ENCODE measurements around the gene CYP4F22.

The CYP4F22 gene

DNA sequence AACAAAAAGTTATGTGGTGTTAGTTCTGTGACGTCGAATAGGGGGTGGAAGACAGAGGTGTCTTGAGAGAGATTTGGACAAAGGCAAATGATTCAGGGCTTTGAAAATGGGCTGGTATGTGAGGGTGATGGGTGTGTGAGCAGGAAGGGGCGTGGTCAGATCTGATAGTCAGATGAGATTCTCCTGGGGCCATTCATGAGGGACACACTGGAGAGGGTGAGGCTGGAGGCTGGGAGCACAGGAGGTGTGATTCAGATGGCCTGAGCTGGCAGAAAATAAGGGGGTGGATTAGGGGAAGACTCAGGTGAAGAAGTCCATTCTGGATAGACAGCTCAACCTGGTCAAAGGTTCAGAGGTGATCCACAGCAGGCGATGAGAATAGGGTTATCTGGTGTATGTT, 28.0 kb downstream of the CYP4F22 start:
- no peak for TF ChIP-seq FOXP2 (optimal IDR thresholded peaks at IDR 0.05; ENCODE audit: borderline replicate concordance, extremely low read depth, extremely low read length, insufficient read depth)
- TF ChIP-seq, protein P1, sequence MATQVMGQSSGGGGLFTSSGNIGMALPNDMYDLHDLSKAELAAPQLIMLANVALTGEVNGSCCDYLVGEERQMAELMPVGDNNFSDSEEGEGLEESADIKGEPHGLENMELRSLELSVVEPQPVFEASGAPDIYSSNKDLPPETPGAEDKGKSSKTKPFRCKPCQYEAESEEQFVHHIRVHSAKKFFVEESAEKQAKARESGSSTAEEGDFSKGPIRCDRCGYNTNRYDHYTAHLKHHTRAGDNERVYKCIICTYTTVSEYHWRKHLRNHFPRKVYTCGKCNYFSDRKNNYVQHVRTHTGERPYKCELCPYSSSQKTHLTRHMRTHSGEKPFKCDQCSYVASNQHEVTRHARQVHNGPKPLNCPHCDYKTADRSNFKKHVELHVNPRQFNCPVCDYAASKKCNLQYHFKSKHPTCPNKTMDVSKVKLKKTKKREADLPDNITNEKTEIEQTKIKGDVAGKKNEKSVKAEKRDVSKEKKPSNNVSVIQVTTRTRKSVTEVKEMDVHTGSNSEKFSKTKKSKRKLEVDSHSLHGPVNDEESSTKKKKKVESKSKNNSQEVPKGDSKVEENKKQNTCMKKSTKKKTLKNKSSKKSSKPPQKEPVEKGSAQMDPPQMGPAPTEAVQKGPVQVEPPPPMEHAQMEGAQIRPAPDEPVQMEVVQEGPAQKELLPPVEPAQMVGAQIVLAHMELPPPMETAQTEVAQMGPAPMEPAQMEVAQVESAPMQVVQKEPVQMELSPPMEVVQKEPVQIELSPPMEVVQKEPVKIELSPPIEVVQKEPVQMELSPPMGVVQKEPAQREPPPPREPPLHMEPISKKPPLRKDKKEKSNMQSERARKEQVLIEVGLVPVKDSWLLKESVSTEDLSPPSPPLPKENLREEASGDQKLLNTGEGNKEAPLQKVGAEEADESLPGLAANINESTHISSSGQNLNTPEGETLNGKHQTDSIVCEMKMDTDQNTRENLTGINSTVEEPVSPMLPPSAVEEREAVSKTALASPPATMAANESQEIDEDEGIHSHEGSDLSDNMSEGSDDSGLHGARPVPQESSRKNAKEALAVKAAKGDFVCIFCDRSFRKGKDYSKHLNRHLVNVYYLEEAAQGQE (IDR thresholded peaks at IDR 0.05; ENCODE audit: insufficient read depth in 1 of 2, low read depth in 2 of 2, low read length in 2 of 2): no peak
- no peak for TF ChIP-seq POLR2AphosphoS5 (IDR thresholded peaks at IDR 0.05; ENCODE audit: low read depth, low read length)
- no peak for TF ChIP-seq SIN3A (IDR thresholded peaks at IDR 0.05; ENCODE audit: borderline replicate concordance, insufficient read depth, low read length)
- no peak for TF ChIP-seq TAF1 (IDR thresholded peaks at IDR 0.05; ENCODE audit: borderline replicate concordance, insufficient read depth, low read length)

DNA sequence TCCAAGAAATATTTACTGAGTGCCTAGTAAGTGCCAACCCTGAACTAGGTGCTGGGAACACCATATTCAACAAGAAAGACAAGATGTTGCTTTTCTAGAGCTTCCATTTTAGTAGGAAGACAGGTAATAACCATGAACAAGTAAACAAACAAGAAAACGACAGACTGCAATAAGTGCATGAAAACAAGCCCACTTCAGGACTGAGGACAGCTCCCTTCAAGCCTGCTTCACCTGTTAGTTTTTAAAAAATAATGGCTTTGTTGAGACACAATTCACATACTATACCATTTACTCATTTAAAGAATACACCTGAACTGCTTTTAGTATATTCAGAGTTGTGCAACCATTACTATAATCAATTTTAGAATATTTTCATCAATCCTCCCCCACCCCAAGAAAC, 30.4 kb downstream of the CYP4F22 start:
- no peak for TF ChIP-seq SIN3A (IDR thresholded peaks at IDR 0.05; ENCODE audit: borderline replicate concordance, insufficient read depth, low read length)
- TF ChIP-seq, protein P1 (IDR thresholded peaks at IDR 0.05; ENCODE audit: insufficient read depth in 1 of 2, low read depth in 2 of 2, low read length in 2 of 2): peak; percentile 81 to 92

DNA sequence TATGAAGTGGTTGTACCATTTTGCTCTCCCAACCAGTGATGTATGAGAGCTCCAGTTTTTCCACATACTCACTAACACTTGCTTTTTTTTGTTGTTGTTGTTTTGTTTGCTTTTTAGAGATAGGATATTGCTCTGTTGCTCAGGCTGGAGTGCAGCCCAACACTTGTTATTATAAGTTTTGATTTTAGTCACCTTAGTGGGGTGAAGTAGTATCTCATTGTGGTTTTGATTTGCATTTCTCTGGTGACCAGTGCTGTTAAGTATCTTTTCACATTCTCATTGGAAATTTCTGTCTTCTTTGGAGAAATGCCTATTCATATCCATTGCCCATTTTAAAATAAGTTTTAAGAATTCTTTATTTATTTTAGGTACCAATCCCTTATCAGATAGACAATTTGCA, 31.3 kb downstream of the CYP4F22 start:
- no peak for TF ChIP-seq FOXP2 (optimal IDR thresholded peaks at IDR 0.05; ENCODE audit: borderline replicate concordance, extremely low read depth, extremely low read length, insufficient read depth)
- TF ChIP-seq POLR2AphosphoS5 (IDR thresholded peaks at IDR 0.05; ENCODE audit: low read depth, low read length): no peak
- TF ChIP-seq SIN3A (IDR thresholded peaks at IDR 0.05; ENCODE audit: borderline replicate concordance, insufficient read depth, low read length): no peak
- no peak for TF ChIP-seq TAF1 (IDR thresholded peaks at IDR 0.05; ENCODE audit: borderline replicate concordance, insufficient read depth, low read length)
- TF ChIP-seq, protein P1 (IDR thresholded peaks at IDR 0.05; ENCODE audit: insufficient read depth in 1 of 2, low read depth in 2 of 2, low read length in 2 of 2): no peak

DNA sequence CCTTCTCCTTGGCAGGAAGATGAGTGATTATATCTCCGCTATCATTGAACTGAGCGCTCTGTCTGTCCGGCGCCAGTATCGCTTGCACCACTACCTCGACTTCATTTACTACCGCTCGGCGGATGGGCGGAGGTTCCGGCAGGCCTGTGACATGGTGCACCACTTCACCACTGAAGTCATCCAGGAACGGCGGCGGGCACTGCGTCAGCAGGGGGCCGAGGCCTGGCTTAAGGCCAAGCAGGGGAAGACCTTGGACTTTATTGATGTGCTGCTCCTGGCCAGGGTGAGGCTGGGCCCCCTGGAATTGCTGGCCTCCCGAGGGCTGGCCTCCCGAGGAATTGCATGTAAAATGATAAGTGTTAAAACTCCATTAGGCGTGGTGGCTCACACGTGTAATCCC, 32.1 kb downstream of the CYP4F22 start:
- no peak for TF ChIP-seq POLR2AphosphoS5 (IDR thresholded peaks at IDR 0.05; ENCODE audit: low read depth, low read length)
- no peak for TF ChIP-seq SIN3A (IDR thresholded peaks at IDR 0.05; ENCODE audit: borderline replicate concordance, insufficient read depth, low read length)
- TF ChIP-seq FOXP2 (optimal IDR thresholded peaks at IDR 0.05; ENCODE audit: borderline replicate concordance, extremely low read depth, extremely low read length, insufficient read depth): no peak
- TF ChIP-seq, protein P1 (IDR thresholded peaks at IDR 0.05; ENCODE audit: insufficient read depth in 1 of 2, low read depth in 2 of 2, low read length in 2 of 2): no peak
- no peak for TF ChIP-seq TAF1 (IDR thresholded peaks at IDR 0.05; ENCODE audit: borderline replicate concordance, insufficient read depth, low read length)

DNA sequence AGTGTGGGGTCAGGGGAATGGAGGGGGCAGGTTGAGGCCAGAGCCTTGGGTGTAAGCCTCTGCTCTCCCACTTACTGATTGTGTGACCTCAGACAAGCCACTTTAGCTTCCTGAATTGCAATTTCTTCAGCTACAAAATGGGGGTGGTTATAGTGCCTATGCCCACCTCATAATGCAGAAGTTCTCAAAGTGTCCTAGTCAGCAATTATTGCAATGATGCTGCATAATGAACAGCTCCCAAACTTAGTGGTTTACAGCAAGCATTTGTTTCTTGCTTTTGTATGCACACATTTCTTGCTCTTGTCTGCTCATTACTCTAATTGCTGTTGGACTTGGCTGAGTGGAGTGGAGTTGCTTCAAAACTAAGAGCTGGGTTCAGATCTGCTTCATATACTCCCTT, 36.0 kb downstream of the CYP4F22 start:
- TF ChIP-seq POLR2AphosphoS5 (IDR thresholded peaks at IDR 0.05; ENCODE audit: low read depth, low read length) (no peak), TAF1 (IDR thresholded peaks at IDR 0.05; ENCODE audit: borderline replicate concordance, insufficient read depth, low read length) (no peak), SIN3A (IDR thresholded peaks at IDR 0.05; ENCODE audit: borderline replicate concordance, insufficient read depth, low read length) (no peak), FOXP2 (optimal IDR thresholded peaks at IDR 0.05; ENCODE audit: borderline replicate concordance, extremely low read depth, extremely low read length, insufficient read depth) (no peak)

All from PFSK-1 (cell line).